T-helper 17 cell (primary cell): ENCODE data around the gene RPGRIP1. TPM values are rescaled to one million over a fixed set of nuclear protein-coding genes. Genes with fewer than 3 reads are reported as not detected.
A peak's percentile ranks its signal among the peaks of the same experiment; 100 is the strongest.
"Not testable (repeated sequence)": the region's sequence is repeated elsewhere in the genome, so short reads cannot be mapped to it uniquely, and the experiment has no call there.

ENCODE experiments used
- ATAC-seq: fragments of 150-1000 bp; cut with Tn5 transposase; 2 replicates; pipeline ENCODE4 v1.10.0; 2021; ENCODE audit warnings: mild to moderate bottlenecking, moderate library complexity
- DNase-seq, 3 donors: peaks; one replicate each; pipeline versions ENCODE4 v3.0.0 to v3.0.0-alpha.2; 2020 to 2021
- H3K9me3 ChIP-seq: one replicate; pipeline ENCODE4 v1.7.0; 2013; ENCODE audit warnings: low read length, mild to moderate bottlenecking; ENCODE audit not compliant: control insufficient read depth, poor library complexity, severe bottlenecking
- H3K27ac Mint-ChIP-seq: one replicate; pipeline ENCODE4 v1.8.0; 2022; ENCODE audit warnings: mild to moderate bottlenecking, moderate library complexity, mixed read lengths
- H3K27me3 Mint-ChIP-seq: one replicate; pipeline ENCODE4 v1.8.0; 2022; ENCODE audit warnings: mixed read lengths
- H3K36me3 Mint-ChIP-seq: one replicate; pipeline ENCODE4 v1.8.0; 2022; ENCODE audit warnings: low read depth, mixed read lengths
- H3K4me1 Mint-ChIP-seq: one replicate; pipeline ENCODE4 v1.8.0; 2022; ENCODE audit warnings: mild to moderate bottlenecking, mixed read lengths
- H3K4me3 Mint-ChIP-seq: one replicate; pipeline ENCODE4 v1.8.0; 2022; ENCODE audit warnings: mild to moderate bottlenecking, moderate library complexity, mixed read lengths
- total RNA-seq, 4 donors: library from RNA in 2 of 4; stranded (reverse) in 2 of 4; gene quantifications; one replicate each; pipeline ENCODE4 v1.2.3 and lab custom pipeline; 2022 to 2026

Gene RPGRIP1
- total RNA-seq, 2 donors from 2014 or later: 0.94 TPM; not detected in 1

DNA sequence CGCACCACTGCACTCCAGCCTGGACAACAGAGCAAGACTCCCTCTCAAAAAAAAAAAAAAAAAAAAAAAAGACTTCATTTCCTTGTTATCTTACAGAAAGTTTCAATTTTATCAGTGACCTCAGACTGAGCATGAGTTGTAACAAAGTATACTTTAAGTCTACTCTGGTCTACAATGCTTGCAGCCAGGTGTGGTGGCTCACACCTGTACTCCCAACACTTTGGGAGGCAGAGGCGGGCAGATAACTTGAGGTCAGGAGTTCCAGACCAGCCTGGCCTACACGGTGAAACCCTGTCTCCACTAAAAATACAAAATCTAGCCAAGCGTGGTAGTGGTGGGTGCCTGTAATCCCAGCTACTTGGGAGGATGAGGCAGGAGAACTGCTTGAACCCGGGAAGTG, 28.7 kb upstream of the RPGRIP1 start:
- Mint-ChIP-seq H3K4me3 (no peak overlapping the region), H3K36me3 (peaks cover 6% of the 10 kb centered on the region), H3K27me3 (no peaks in the 10 kb centered on the region), H3K27ac (peak overlapping the region; percentile 86), H3K4me1 (peaks cover 44% of the 10 kb centered on the region)
- DNase-seq (no peak), ATAC-seq (no peak)
- no peaks in the 10 kb centered on the region for H3K9me3 ChIP-seq

DNA sequence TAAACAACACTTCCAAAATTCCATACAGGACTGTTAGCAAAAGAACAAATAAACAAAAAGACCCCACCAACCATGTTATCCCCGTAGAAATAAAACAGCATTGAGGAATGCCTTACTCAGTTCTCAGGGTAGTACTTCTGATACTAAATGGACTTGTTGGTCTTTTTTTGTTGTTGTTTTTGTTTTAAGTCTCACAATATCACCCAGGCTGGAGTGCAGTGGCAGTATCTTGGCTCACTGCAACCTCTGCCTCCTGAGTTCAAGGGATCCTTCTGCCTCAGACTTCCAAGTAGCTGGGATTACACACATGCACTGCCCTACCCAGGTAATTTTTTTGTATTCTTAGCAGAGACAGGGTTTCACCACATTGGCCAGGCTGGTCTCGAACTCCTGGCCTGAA, 27.7 kb upstream of the RPGRIP1 start:
- DNase-seq (no peak), ATAC-seq (no peak)
- Mint-ChIP-seq H3K4me3 (peak overlapping the region; percentile 25), H3K27ac (peak overlapping the region; percentile 86), H3K36me3 (peaks cover 8% of the 10 kb centered on the region), H3K27me3 (no peaks in the 10 kb centered on the region), H3K4me1 (peaks cover 44% of the 10 kb centered on the region)
- H3K9me3 ChIP-seq: no peaks in the 10 kb centered on the region

DNA sequence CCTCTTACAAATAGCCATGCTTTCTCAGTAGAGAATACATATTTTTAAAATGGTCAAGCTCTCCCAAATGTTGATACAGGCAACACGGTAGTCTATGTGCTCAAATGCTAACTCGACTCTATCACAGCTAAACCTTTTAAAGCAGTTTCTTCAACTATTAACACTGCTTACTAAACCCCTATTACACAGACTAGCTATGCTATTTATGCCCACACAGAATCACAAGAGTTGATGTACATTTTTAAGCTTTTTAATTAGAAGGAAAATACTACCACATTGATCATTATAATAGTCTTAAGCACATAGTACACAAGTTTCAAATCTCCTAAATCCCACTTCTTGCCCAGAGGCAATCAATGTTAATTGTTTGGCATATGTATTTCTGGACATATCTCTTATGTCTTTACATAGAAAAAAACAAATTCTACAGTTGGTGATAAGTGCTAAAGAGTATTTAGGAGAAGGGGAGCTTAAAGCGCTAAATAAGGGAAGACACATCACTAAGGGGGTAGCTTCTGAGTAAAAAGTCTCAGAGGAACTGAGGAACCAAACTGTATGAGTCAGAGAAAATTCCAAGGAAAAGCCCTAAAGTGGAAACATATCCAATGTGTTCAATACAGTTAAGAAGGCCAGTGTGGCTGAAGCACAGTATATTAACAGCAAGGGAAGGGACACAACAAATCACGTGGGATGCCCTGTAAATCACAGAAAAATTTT, 24.3 kb upstream of the RPGRIP1 start:
- no peaks in the 10 kb centered on the region for H3K27me3 Mint-ChIP-seq
- H3K9me3 ChIP-seq: no peaks in the 10 kb centered on the region
- DNase-seq (no peak), ATAC-seq (peak; percentile 10)
- peaks cover 13% of the 10 kb centered on the region for H3K36me3 Mint-ChIP-seq
- peak overlapping the region; percentile 78 for H3K4me3 Mint-ChIP-seq
- peak overlapping the region; percentile 100 for H3K27ac Mint-ChIP-seq
- peaks cover 56% of the 10 kb centered on the region for H3K4me1 Mint-ChIP-seq

DNA sequence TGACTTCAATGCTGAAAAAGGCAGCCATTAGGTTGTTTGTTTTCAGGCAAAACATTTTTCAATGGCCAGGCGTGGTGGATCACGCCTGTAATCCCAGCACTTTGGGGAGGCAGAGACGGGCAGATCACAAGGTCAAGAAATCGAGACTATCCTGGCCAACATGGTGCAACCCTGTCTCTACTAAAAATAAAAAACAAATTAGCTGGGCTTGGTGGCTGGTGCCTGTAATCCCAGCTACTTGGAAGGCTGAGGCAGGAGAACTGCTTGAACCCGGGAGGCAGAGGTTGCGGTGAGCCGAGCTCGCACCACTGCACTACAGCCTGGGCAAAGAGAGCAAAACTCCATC, 23.8 kb upstream of the RPGRIP1 start:
- H3K27me3 Mint-ChIP-seq, H3K9me3 ChIP-seq, DNase-seq, ATAC-seq: not testable (repeated sequence)
- Mint-ChIP-seq H3K36me3 (peaks cover 10% of the 10 kb centered on the region), H3K4me3 (peak overlapping the region; percentile 78), H3K4me1 (peaks cover 52% of the 10 kb centered on the region), H3K27ac (peak overlapping the region; percentile 100)

DNA sequence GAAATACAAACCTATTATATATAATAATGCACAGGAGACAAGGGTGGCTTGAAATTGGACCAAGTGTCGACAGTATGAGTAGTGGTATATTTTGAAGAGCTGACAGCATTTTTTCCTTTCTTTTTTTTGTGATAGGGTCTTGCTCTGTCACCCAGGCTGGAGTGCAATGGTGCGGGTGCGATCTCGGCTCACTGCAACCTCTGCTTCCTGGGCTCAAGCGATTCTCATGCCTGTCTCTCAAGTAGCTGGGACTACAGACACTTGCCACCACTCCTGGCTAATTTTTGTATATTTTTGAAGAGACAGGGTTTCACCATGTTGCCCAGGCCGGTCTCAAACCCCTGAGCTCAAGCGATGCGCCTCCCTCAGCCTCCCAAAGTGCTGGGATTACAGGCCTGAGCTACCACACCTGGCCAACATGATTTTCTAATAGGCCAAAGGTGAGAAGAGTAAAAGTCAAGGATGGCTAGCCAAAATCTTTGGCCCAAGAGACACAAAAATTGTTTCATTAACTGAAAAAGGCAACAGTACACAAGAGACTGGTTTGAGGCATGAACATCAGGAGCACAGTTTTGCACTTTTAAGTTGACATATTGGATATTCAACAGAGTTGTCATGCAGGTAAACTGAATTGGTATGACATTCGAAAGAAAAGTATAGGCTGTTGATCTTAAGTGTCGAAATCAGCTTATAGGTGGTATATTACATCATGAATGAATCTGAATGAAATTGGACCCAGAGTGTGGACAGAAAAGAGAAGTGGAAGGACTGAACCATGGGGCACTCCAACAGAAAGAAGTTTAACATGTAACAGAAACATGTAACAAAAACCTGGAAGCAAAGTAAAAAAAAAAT, 23.1 kb upstream of the RPGRIP1 start:
- peaks cover 10% of the 10 kb centered on the region for H3K36me3 Mint-ChIP-seq
- DNase-seq: no peak
- peaks cover 52% of the 10 kb centered on the region for H3K4me1 Mint-ChIP-seq
- peak; percentile 6 for ATAC-seq
- H3K4me3 Mint-ChIP-seq: peak overlapping the region; percentile 84
- H3K9me3 ChIP-seq: no peaks in the 10 kb centered on the region
- H3K27ac Mint-ChIP-seq: peak overlapping the region; percentile 100
- no peaks in the 10 kb centered on the region for H3K27me3 Mint-ChIP-seq

DNA sequence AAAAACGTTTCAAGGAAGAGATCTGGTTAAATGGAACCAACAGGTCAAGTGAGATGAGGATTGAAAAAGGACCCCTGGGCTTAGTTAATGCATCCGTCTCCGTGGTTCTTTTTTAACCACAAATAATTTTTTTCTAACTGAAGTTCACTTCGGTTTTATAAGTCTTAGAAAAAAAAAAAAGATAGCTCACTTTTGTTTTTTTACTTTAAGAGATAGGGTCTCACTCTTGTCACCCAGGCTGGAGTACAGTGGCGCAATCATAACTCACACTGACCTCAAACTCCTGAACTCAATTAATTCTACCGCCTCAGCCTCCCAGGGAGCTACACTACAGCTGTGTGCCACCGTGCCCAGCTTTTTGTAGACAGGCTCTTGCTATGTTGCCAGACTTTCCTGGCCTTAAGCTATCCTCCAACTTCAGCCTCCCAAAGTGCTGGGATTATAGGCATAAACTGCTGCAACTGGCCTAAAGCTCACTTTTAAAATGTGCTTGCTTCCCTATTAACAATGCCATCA, 22.4 kb upstream of the RPGRIP1 start:
- peak; percentile 13 for ATAC-seq
- Mint-ChIP-seq H3K27ac (peak overlapping the region; percentile 100), H3K36me3 (peaks cover 11% of the 10 kb centered on the region), H3K4me3 (peak overlapping the region; percentile 84), H3K27me3 (no peaks in the 10 kb centered on the region), H3K4me1 (peaks cover 51% of the 10 kb centered on the region)
- no peaks in the 10 kb centered on the region for H3K9me3 ChIP-seq
- no peak for DNase-seq

DNA sequence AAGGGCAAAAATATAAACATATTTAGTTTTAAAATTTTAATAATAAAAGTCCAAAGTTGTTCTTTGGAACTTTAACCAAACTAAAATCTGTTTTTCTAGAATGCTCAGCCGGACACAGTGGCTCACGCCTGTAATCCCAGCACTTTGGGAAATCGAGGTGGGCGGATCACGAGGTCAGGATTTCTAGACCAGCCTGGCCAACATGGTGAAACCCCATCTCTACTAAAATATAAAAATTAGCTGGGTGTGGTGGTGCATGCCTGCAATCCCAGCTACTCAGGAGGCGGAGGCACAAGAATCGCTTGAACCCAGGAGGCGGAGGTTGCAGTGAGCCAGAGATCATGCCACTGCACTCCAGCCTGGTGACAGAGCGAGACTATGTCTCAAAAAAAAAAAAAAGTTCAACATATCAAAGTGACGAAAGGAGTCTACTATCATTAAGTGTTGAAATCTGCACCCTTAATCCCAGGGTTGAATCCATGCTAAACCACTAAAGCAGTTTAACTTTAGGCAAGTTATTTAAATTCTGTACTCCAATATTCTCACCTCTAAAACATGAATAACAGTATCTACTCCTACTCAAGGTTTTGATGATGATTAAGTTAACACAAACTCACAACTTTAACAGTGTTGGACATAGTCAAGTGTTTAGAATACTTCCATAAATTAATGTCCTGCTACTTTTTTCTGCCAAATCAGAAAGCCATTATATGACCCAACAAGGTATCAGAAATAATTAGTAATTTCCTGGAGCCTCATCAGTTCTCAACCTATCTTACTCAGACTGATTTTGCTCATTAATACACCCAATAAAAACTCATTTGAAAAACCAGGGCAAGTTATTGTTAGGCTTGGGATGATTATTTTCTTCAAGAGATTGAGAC, 21.6 kb upstream of the RPGRIP1 start:
- ATAC-seq (no peak), DNase-seq (no peak)
- no peaks in the 10 kb centered on the region for H3K27me3 Mint-ChIP-seq
- H3K9me3 ChIP-seq: no peaks in the 10 kb centered on the region
- peaks cover 13% of the 10 kb centered on the region for H3K36me3 Mint-ChIP-seq
- peak overlapping the region; percentile 85 for H3K4me3 Mint-ChIP-seq
- peaks cover 59% of the 10 kb centered on the region for H3K4me1 Mint-ChIP-seq
- H3K27ac Mint-ChIP-seq: peak overlapping the region; percentile 100

DNA sequence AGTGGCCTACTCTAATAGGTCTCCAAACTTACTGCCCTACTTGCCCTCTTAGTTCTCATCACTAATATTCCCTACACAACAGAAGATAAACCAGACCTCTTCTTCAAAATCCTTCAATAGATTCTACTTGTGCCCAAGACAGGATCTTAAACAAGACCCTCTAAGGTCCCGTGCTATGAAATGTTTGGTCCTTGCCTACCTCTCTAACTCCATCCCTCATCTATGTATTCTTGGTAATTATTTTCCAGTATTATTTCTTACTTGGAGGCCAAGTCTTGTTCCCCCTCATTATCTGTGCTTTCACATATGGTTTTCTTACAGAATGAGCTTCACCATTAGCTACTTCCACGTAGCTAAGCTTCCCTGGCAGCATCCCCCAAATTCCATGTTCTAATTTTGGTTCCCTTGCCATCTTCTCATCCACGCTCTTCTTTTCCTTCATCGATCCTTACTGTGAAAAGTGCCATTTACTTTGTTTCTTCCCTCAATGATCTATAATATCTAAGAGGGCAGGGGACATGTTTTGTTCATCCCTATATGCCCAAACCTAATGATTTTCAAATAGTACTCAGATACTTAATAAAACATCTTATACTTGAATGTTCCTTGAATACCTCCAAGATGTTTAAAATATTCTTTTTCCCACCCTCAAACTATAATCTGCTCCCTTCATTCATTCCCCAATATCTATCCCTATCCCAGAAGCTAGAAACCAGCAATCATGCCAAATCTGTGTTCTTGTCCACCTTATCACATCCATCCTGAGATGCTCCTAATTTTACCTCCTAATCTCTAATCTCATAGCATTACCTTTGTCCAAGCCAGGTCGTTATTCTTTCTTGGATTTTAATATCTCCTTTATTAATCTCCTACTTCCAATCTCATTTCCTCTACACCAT, 20.7 kb upstream of the RPGRIP1 start:
- Mint-ChIP-seq H3K27me3 (no peaks in the 10 kb centered on the region), H3K27ac (peak overlapping the region; percentile 100), H3K36me3 (peaks cover 13% of the 10 kb centered on the region), H3K4me1 (peaks cover 65% of the 10 kb centered on the region), H3K4me3 (peak overlapping the region; percentile 85)
- no peak for DNase-seq
- no peaks in the 10 kb centered on the region for H3K9me3 ChIP-seq
- ATAC-seq: no peak

DNA sequence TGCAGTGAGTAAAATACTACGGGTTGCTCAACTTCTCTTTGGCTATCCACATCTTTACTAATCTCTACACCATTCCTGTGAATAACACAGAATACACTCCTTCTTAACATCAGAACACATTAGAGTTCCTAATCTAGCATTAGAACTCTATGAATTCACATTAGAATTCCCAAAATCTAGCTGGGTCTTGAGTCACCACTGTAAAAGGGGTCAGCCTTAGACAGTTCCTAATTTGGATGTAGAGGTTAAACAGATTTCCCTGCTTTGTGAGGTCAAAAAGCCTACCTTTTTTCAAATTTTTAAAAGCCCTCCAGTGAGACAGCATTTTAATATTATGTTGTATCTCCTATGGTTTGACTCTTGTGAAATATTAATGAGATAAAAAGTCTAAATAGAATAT, 18.1 kb upstream of the RPGRIP1 start:
- ATAC-seq (no peak), DNase-seq (no peak)
- no peaks in the 10 kb centered on the region for H3K9me3 ChIP-seq
- Mint-ChIP-seq H3K4me1 (peaks cover 70% of the 10 kb centered on the region), H3K36me3 (peaks cover 13% of the 10 kb centered on the region), H3K4me3 (no peak overlapping the region), H3K27ac (peak overlapping the region; percentile 100), H3K27me3 (no peaks in the 10 kb centered on the region)

DNA sequence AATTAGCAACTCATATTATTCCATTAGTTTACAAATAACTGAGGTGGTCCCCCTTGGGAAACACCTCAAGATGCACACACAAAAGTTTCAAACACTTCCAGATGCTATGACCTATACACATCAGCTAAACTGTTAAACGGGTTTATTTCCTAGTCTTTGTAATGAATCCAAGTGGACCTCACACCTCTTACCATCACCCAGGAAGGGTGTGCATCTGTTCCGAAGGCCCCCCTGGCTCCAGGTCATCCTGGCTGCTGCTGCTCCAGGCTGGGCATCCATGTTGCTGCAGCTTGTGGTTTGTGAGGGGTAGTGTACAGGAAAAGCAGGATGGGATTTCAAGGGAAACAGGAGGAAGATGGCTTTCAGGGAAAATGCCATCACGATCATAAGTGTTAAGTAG, 17.5 kb upstream of the RPGRIP1 start:
- Mint-ChIP-seq H3K4me1 (peaks cover 67% of the 10 kb centered on the region), H3K27ac (peak overlapping the region; percentile 100), H3K27me3 (no peaks in the 10 kb centered on the region), H3K4me3 (peak overlapping the region; percentile 76), H3K36me3 (peaks cover 11% of the 10 kb centered on the region)
- DNase-seq (no peak), ATAC-seq (no peak)
- no peaks in the 10 kb centered on the region for H3K9me3 ChIP-seq

DNA sequence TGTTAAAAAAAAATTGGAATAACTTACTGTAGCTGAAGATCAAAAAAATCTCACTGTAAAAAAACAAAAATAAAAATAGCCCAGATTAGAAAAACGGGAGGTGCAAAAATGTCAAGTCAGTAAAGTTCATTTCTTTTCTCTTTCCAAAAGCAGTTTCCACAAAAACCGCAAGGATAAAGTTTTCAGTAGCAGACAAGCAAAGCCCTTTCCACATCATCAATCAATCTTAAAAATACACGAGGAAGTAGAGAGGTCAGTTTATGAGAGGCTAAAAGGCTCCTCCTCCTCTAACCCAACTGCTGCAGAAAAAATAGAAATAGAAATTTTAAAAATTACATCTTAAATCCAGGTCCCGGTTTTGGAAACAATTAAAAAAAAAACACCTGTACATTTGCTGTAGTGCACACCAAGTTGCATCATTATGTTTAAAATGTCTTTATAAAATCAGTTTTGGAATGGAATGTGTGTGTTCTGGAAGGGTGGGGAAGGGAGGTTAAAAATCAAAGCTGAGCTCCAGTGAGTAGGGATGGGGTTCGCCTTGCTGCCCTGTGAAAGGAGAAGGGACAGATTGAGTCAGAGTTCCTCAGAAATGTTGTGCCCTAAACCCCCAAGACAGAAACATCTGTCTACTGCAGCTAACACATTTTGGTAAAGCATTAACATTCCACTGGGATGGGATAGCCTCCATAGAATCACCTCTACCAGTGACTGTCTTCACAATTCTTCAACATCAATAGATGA, 16.4 kb upstream of the RPGRIP1 start:
- Mint-ChIP-seq H3K4me1 (peaks cover 65% of the 10 kb centered on the region), H3K36me3 (peaks cover 11% of the 10 kb centered on the region), H3K4me3 (peak overlapping the region; percentile 82), H3K27me3 (no peaks in the 10 kb centered on the region), H3K27ac (peak overlapping the region; percentile 100)
- H3K9me3 ChIP-seq: no peaks in the 10 kb centered on the region
- no peak for DNase-seq
- no peak for ATAC-seq
